ENCODE measurements around the gene MRGPRF. TPM values are rescaled to one million over a fixed set of nuclear protein-coding genes. Genes with fewer than 3 reads are reported as not detected.

The MRGPRF gene
- total and polyA plus RNA-seq, 2 donors (not counting 1 experiment from before 2014, with no cell fraction given), result not detected

- CTCF ChIA-PET, result no interaction called here
- no peak for ATAC-seq (ENCODE audit: low read depth)
Measured at GRCh38 chr11:68973219-68973618, 39.8 kb downstream of the MRGPRF start.

GRCh38 chr11:68970921-68971636 is 42.0 kb downstream of the MRGPRF start:
- H3K36me3 ChIP-seq (replicated peaks in 1 of 2; ENCODE audit: control extremely low read depth in 1 of 2, control insufficient read depth in 1 of 2, extremely low read depth in 1 of 2, insufficient read depth in 2 of 2, low read length in 1 of 2), result no peaks in the 10 kb centered on the region
- H3K9me3 Mint-ChIP-seq (ENCODE audit: insufficient read depth), result no peaks in the 10 kb centered on the region
- 82% methylated on average over 8 of the region's 8 CpGs for WGBS (ENCODE audit: insufficient coverage)
- H3K4me3 Mint-ChIP-seq, result no peak overlapping the region
- H3K4me3 ChIP-seq (ENCODE audit: control extremely low read depth in 1 of 5, extremely low read depth in 1 of 5, insufficient read depth in 1 of 5, low read depth in 2 of 5, low read length in 4 of 5), result no peak overlapping the region
- H2AFZ ChIP-seq (ENCODE audit: insufficient read depth, low read depth, low read length, poor library complexity, severe bottlenecking), result no peak overlapping the region
- H3K4me2 ChIP-seq (replicated peaks; ENCODE audit: low read depth, low read length, poor library complexity, severe bottlenecking), result no peak overlapping the region
- H4K20me1 ChIP-seq (ENCODE audit: control insufficient read depth, insufficient read depth, low read length, poor library complexity, severe bottlenecking), result no peaks in the 10 kb centered on the region
- no peak for DNase-seq
- no peak overlapping the region for H3K9ac ChIP-seq (ENCODE audit: low read length)
- intact Hi-C loops (cut with micrococcal nuclease), result no loop called here
- ChIA-PET CTCF (no interaction called here), POLR2A (no interaction called here)
- ATAC-seq (ENCODE audit: low read depth), result no peak
- H3K4me1 Mint-ChIP-seq, result no peaks in the 10 kb centered on the region
- H3K27ac Mint-ChIP-seq, result no peak overlapping the region
- H3K27ac ChIP-seq (ENCODE audit: low read length in 2 of 2), result no peak overlapping the region
- H3K4me1 ChIP-seq (ENCODE audit: control insufficient read depth in 2 of 2, insufficient read depth in 2 of 2, low read length in 2 of 2), result no peaks in the 10 kb centered on the region
- TF ChIP-seq, protein P1, sequence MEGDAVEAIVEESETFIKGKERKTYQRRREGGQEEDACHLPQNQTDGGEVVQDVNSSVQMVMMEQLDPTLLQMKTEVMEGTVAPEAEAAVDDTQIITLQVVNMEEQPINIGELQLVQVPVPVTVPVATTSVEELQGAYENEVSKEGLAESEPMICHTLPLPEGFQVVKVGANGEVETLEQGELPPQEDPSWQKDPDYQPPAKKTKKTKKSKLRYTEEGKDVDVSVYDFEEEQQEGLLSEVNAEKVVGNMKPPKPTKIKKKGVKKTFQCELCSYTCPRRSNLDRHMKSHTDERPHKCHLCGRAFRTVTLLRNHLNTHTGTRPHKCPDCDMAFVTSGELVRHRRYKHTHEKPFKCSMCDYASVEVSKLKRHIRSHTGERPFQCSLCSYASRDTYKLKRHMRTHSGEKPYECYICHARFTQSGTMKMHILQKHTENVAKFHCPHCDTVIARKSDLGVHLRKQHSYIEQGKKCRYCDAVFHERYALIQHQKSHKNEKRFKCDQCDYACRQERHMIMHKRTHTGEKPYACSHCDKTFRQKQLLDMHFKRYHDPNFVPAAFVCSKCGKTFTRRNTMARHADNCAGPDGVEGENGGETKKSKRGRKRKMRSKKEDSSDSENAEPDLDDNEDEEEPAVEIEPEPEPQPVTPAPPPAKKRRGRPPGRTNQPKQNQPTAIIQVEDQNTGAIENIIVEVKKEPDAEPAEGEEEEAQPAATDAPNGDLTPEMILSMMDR (IDR thresholded peaks at IDR 0.05), result no peak
- no peak for TF ChIP-seq EZH2 (IDR thresholded peaks at IDR 0.05; ENCODE audit: borderline replicate concordance, insufficient read depth, low read depth, low read length, poor library complexity, severe bottlenecking)
- peaks cover 0 to 13% (median 0%) of the 10 kb centered on the region in 3 donors for H3K9me3 ChIP-seq (ENCODE audit: control extremely low read depth in 1 of 3, control insufficient read depth in 2 of 3, insufficient read depth in 1 of 3, low read length in 2 of 3)
- H3K79me2 ChIP-seq (ENCODE audit: control insufficient read depth, insufficient read depth, low read length), result no peaks in the 10 kb centered on the region
- peaks cover 10% of the 10 kb centered on the region for H3K27me3 Mint-ChIP-seq
- H3K27me3 ChIP-seq (replicated peaks in 1 of 4; ENCODE audit: control extremely low read depth in 1 of 4, control insufficient read depth in 3 of 4, insufficient read depth in 4 of 4, low read length in 3 of 4), result peaks cover 0 to 6% (median 3%) of the 10 kb centered on the region in 4 experiments

More at GRCh38 chr11:68973219-68973618, 39.8 kb downstream of the MRGPRF start:
- Histone ChIP-seq H2AFZ (ENCODE audit: insufficient read depth, low read depth, low read length, poor library complexity, severe bottlenecking) (no peak overlapping the region), H3K9me3 (ENCODE audit: control extremely low read depth in 1 of 3, control insufficient read depth in 2 of 3, insufficient read depth in 1 of 3, low read length in 2 of 3) (peaks cover 0 to 13% (median 0%) of the 10 kb centered on the region in 3 donors), H3K27ac (ENCODE audit: low read length in 2 of 2) (no peak overlapping the region), H3K27me3 (replicated peaks in 1 of 4; ENCODE audit: control extremely low read depth in 1 of 4, control insufficient read depth in 3 of 4, insufficient read depth in 4 of 4, low read length in 3 of 4) (peaks cover 0 to 3% (median 2%) of the 10 kb centered on the region in 4 experiments), H3K4me3 (ENCODE audit: control extremely low read depth in 1 of 5, extremely low read depth in 1 of 5, insufficient read depth in 1 of 5, low read depth in 2 of 5, low read length in 4 of 5) (no peak overlapping the region), H3K4me1 (ENCODE audit: control insufficient read depth in 2 of 2, insufficient read depth in 2 of 2, low read length in 2 of 2) (no peaks in the 10 kb centered on the region), H3K79me2 (ENCODE audit: control insufficient read depth, insufficient read depth, low read length) (no peaks in the 10 kb centered on the region), H4K20me1 (ENCODE audit: control insufficient read depth, insufficient read depth, low read length, poor library complexity, severe bottlenecking) (no peaks in the 10 kb centered on the region), H3K36me3 (replicated peaks in 1 of 2; ENCODE audit: control extremely low read depth in 1 of 2, control insufficient read depth in 1 of 2, extremely low read depth in 1 of 2, insufficient read depth in 2 of 2, low read length in 1 of 2) (no peaks in the 10 kb centered on the region), H3K4me2 (replicated peaks; ENCODE audit: low read depth, low read length, poor library complexity, severe bottlenecking) (no peak overlapping the region), H3K9ac (ENCODE audit: low read length) (no peak overlapping the region)
- intact Hi-C loops (cut with micrococcal nuclease), result no loop called here
- 63% methylated on average over 2 of the region's 4 CpGs for WGBS (ENCODE audit: insufficient coverage)
- H3K4me1 Mint-ChIP-seq, result no peaks in the 10 kb centered on the region
- H3K27me3 Mint-ChIP-seq, result peaks cover 14% of the 10 kb centered on the region
- TF ChIP-seq, protein P1 (IDR thresholded peaks at IDR 0.05), result no peak
- no peak for TF ChIP-seq EZH2 (IDR thresholded peaks at IDR 0.05; ENCODE audit: borderline replicate concordance, insufficient read depth, low read depth, low read length, poor library complexity, severe bottlenecking)
- DNase-seq, result no peak
- no peak overlapping the region for H3K27ac Mint-ChIP-seq
- H3K4me3 Mint-ChIP-seq, result no peak overlapping the region
- H3K9me3 Mint-ChIP-seq (ENCODE audit: insufficient read depth), result no peaks in the 10 kb centered on the region
- POLR2A ChIA-PET, result no interaction called here

Measured in B cell (primary cell).